ENCODE data around the gene LCP1. TPM values are rescaled to one million over a fixed set of nuclear protein-coding genes. Genes with fewer than 3 reads are reported as not detected.
A peak's percentile ranks its signal among the peaks of the same experiment; 100 is the strongest.

Gene LCP1
- total and polyA plus RNA-seq, 9 of the 15 experiments (the other 6 are each of a cell fraction or from before 2014, with no cell fraction given), result 83.0 to 255 (median 163) TPM

DNA sequence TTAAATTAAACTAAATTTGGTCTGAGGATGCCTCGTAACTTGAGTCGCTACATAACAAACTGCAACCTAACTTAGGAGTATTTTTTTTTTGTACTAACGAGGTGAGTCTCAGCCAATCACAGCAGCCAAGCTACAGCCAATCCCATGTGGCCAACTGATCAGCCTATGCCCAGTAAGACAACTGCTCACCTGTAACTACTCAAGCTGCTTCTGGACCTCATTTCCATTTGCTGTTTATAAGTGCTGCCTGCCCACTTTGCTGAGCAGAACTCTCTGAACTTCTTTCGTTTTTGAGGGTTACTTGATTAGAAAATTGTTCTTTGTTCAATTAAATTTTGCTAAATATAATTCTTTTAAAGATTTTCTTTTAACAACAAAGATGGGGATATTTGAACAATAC is 81.0 kb downstream of the LCP1 start:
- WGBS (ENCODE audit: insufficient coverage, low coverage, missing lambda C conversion rate), result 53% methylated on average over 4 of the region's 4 CpGs
- Histone ChIP-seq H3K9me3 (replicated peaks; ENCODE audit: control insufficient read depth, insufficient read depth, low read depth, low read length) (no peaks in the 10 kb centered on the region), H3K79me2 (ENCODE audit: control insufficient read depth, insufficient read depth, low read length) (no peaks in the 10 kb centered on the region), H3K27ac (ENCODE audit: extremely low read depth, low read depth, low read length) (no peak overlapping the region), H3K27me3 (ENCODE audit: control insufficient read depth in 2 of 2, insufficient read depth in 2 of 2, low read length in 2 of 2) (no peaks in the 10 kb centered on the region), H2AFZ (ENCODE audit: low read depth, low read length) (0 out of 2 replicates have a peak overlapping the region, but pooled peaks have one; percentile 8), H3K9ac (ENCODE audit: insufficient read depth in 1 of 2, low read depth in 2 of 2, low read length in 2 of 2) (no peak overlapping the region), H4K20me1 (replicated peaks; ENCODE audit: control insufficient read depth, insufficient read depth, low read length) (no peaks in the 10 kb centered on the region), H3K4me2 (ENCODE audit: insufficient read depth, low read length) (0 out of 2 replicates have a peak overlapping the region, but pooled peaks have one; percentile 12), H3K4me1 (replicated peaks in 1 of 2; ENCODE audit: control insufficient read depth in 2 of 2, insufficient read depth in 2 of 2, low read length in 2 of 2) (peaks cover 0 to 12% of the 10 kb centered on the region in 2 experiments; a peak in 2 of 5 replicates), H3K9me1 (ENCODE audit: control insufficient read depth, insufficient read depth, low read length) (no peaks in the 10 kb centered on the region), H3K36me3 (ENCODE audit: control insufficient read depth, insufficient read depth, low read length) (no peaks in the 10 kb centered on the region), H3K4me3 (no peak overlapping the region)
- intact Hi-C loops (cut with micrococcal nuclease) (no loop called here), in situ Hi-C loops (cut with MboI) (no loop called here)
- TF ChIP-seq TFAM (CRISPR knock-in tag; conservative IDR thresholded peaks at IDR 0.05) (no peak), MEIS2 (IDR thresholded peaks at IDR 0.05; ENCODE audit: partially characterized antibody) (no peak), RBM14 (IDR thresholded peaks at IDR 0.05; ENCODE audit: borderline replicate concordance, insufficient read depth, low read depth, low read length) (no peak), WHSC1 (IDR thresholded peaks at IDR 0.05; ENCODE audit: low read length) (no peak), BRCA1 (IDR thresholded peaks at IDR 0.05) (no peak), BRCA1 (CRISPR knock-in tag; IDR thresholded peaks at IDR 0.05) (no peak), CSDE1 (IDR thresholded peaks at IDR 0.05) (no peak), EWSR1 (IDR thresholded peaks at IDR 0.05; ENCODE audit: borderline replicate concordance, low read depth, partially characterized antibody) (no peak), MECOM (CRISPR knock-in tag; IDR thresholded peaks at IDR 0.05) (no peak)
- FAIRE-seq (no peak), DNase-seq (ENCODE audit: extremely low read depth in 1 of 4, low spot score in 3 of 4) (no peak), ATAC-seq (no peak)
- ChIA-PET POLR2A (no interaction called here), CTCF (ENCODE audit: low intra/inter-chr PET ratio) (no interaction called here)
- no TSS peak for BruUV-seq (replicated peaks)

Measured in K562 (cell line).